Ishikawa (cell line): Measurements from ENCODE around the gene ANKLE2.

Source experiments
- CEBPB ChIP-seq: IDR thresholded peaks from 2 replicates; pipeline ENCODE4 v1.6.1; 2012
- CREB1 ChIP-seq: IDR thresholded peaks from 2 replicates; pipeline ENCODE4 v1.6.1; 2012; ENCODE audit warnings: low read depth
- EGR1 ChIP-seq: IDR thresholded peaks from 2 replicates; pipeline ENCODE4 v1.6.1; 2012
- EP300 ChIP-seq: IDR thresholded peaks from 2 replicates; pipeline ENCODE4 v1.6.1; 2012; ENCODE audit warnings: borderline replicate concordance
- FOXM1 ChIP-seq: IDR thresholded peaks from 2 replicates; pipeline ENCODE4 v1.6.1; 2012; ENCODE audit warnings: low read depth, borderline replicate concordance
- MAX ChIP-seq: IDR thresholded peaks from 2 replicates; pipeline ENCODE4 v1.6.1; 2012
- NFIC ChIP-seq: IDR thresholded peaks from 2 replicates; pipeline ENCODE4 v1.6.1; 2012
- RAD21 ChIP-seq: IDR thresholded peaks from 2 replicates; pipeline ENCODE4 v1.6.1; 2012; ENCODE audit warnings: low read depth
- REST ChIP-seq: IDR thresholded peaks from 2 replicates; pipeline ENCODE4 v1.6.1; 2012; ENCODE audit warnings: low read depth, mild to moderate bottlenecking
- TAF1 ChIP-seq: IDR thresholded peaks from 2 replicates; pipeline ENCODE4 v1.6.1; 2012; ENCODE audit warnings: low read depth, mild to moderate bottlenecking
- TCF12 ChIP-seq: IDR thresholded peaks from 2 replicates; pipeline ENCODE4 v1.6.1; 2012; ENCODE audit warnings: low read depth
- TEAD4 ChIP-seq: IDR thresholded peaks from 2 replicates; pipeline ENCODE4 v1.6.1; 2012
- USF1 ChIP-seq: IDR thresholded peaks from 2 replicates; pipeline ENCODE4 v1.6.1; 2012
- YY1 ChIP-seq: IDR thresholded peaks from 2 replicates; pipeline ENCODE4 v1.6.1; 2012; ENCODE audit warnings: low read depth
- ZBTB7A ChIP-seq: IDR thresholded peaks from 2 replicates; pipeline ENCODE4 v1.6.1; 2012; ENCODE audit warnings: low read depth

Gene ANKLE2

GRCh38 chr12:132747395-132747794 lies 14.2 kb downstream of the ANKLE2 start:
- no peak for TF ChIP-seq CEBPB
- TF ChIP-seq EGR1, result no peak
- TF ChIP-seq MAX, result no peak
- TF ChIP-seq REST, result no peak
- no peak for TF ChIP-seq FOXM1
- no peak for TF ChIP-seq RAD21
- TF ChIP-seq YY1, result no peak
- no peak for TF ChIP-seq TAF1
- TF ChIP-seq TCF12, result no peak
- TF ChIP-seq TEAD4, result no peak
- no peak for TF ChIP-seq CREB1

- TF ChIP-seq EP300 (no peak), CREB1 (no peak), MAX (no peak), TCF12 (no peak), RAD21 (no peak), YY1 (no peak), CEBPB (no peak), ZBTB7A (no peak), TEAD4 (no peak)
These were observed 15.0 kb downstream of the ANKLE2 start for GRCh38 chr12:132746613-132747012.

GRCh38 chr12:132743831-132744230 lies 17.8 kb downstream of the ANKLE2 start:
- TF ChIP-seq FOXM1, result no peak
- no peak for TF ChIP-seq EP300
- no peak for TF ChIP-seq USF1
- TF ChIP-seq YY1, result no peak
- no peak for TF ChIP-seq CREB1
- no peak for TF ChIP-seq MAX
- no peak for TF ChIP-seq TCF12
- no peak for TF ChIP-seq NFIC
- no peak for TF ChIP-seq REST
- no peak for TF ChIP-seq ZBTB7A
- TF ChIP-seq EGR1, result no peak
- no peak for TF ChIP-seq TAF1
- TF ChIP-seq CEBPB, result no peak
- TF ChIP-seq TEAD4, result no peak
- no peak for TF ChIP-seq RAD21

- no peak for TF ChIP-seq EGR1
- no peak for TF ChIP-seq RAD21
- TF ChIP-seq USF1, result no peak
- no peak for TF ChIP-seq TCF12
- no peak for TF ChIP-seq CREB1
- TF ChIP-seq CEBPB, result no peak
- no peak for TF ChIP-seq REST
- TF ChIP-seq YY1, result no peak
- no peak for TF ChIP-seq EP300
- TF ChIP-seq TEAD4, result no peak
These were observed 20.0 kb downstream of the ANKLE2 start for GRCh38 chr12:132741620-132742019.

- TF ChIP-seq REST, result no peak
- TF ChIP-seq CEBPB, result no peak
- TF ChIP-seq USF1, result no peak
- no peak for TF ChIP-seq MAX
- no peak for TF ChIP-seq TEAD4
- no peak for TF ChIP-seq FOXM1
- TF ChIP-seq YY1, result no peak
These were observed 21.0 kb downstream of the ANKLE2 start for GRCh38 chr12:132740652-132741051.
